HCT116 (cell line): ENCODE data around the gene KRT74. TPM values are rescaled to one million over a fixed set of nuclear protein-coding genes. Genes with fewer than 3 reads are reported as not detected.

Experiments
- ATAC-seq: fragments of 200-7000 bp; cut with Tn5 transposase; 2 replicates; pipeline ENCODE4 v1.9.1; 2020; ENCODE audit warnings: mild to moderate bottlenecking, moderate library complexity
- BruUV-seq: library from RNA; stranded (reverse); fragments of 400-500 nt; replicated peaks from 2 replicates; lab custom pipeline; 2021; lab: Mats Ljungman, UMichigan
- CTCF ChIA-PET: fragments of 300-600 bp; sonication (Branson Sonifier 250); formaldehyde crosslinking; loops from one replicate; lab custom pipeline; 2021; ENCODE audit warnings: antibody characterized with exemption; lab: Charles Lee
- POLR2A ChIA-PET: fragments of 300-600, 350-600 bp; sonication (Branson Sonifier 250); formaldehyde crosslinking; loops from one replicate; lab custom pipeline; 2021; ENCODE audit warnings: antibody characterized with exemption; lab: Charles Lee
- RAD21 ChIA-PET, 2 experiments: fragments of 300-600 bp; sonication (Branson Sonifier 250); formaldehyde crosslinking; loops; one replicate each; lab custom pipeline; 2023; ENCODE audit warnings: low total read pairs in 2 of 2; ENCODE audit not compliant: uncharacterized antibody in 2 of 2, unreplicated experiment in 2 of 2, low non-redundant PET in 1 of 2; lab: Charles Lee
- DNase-seq: peaks from one replicate; pipeline ENCODE4 v3.0.0-alpha.2; 2010; ENCODE audit warnings: low read depth, low spot score
- H2AFZ ChIP-seq: fragments of 200-600 bp; shearing (Covaris generic), sonication (generic); 2 replicates; pipeline ENCODE4 v1.6.1; 2017; ENCODE audit warnings: low read depth, mixed run types, mixed read lengths, antibody characterized with exemption, low read length; ENCODE audit not compliant: poor library complexity, severe bottlenecking
- H3K27ac ChIP-seq: 2 replicates; pipeline ENCODE4 v1.5.1; 2012; ENCODE audit warnings: low read depth, low read length
- H3K27me3 ChIP-seq: fragments of 200-600 bp; sonication (generic); 2 replicates; pipeline ENCODE4 v1.6.1; 2016; ENCODE audit warnings: mixed run types, low read length, mixed read lengths; ENCODE audit not compliant: insufficient read depth
- H3K36me3 ChIP-seq, 2 experiments: fragments of 200-500 bp in 1 of 2; fragments of 200-600 bp in 1 of 2; sonication (Bioruptor generic) in 1 of 2; sonication (generic) in 1 of 2; 2 replicates each; pipeline versions ENCODE4 v1.5.1 to v1.6.1; 2014 to 2016; ENCODE audit warnings: low read length in 2 of 2, inconsistent platforms in 1 of 2, mixed read lengths in 1 of 2, mixed run types in 1 of 2; ENCODE audit not compliant: insufficient read depth in 2 of 2, control insufficient read depth in 1 of 2
- H3K4me1 ChIP-seq, 2 experiments: fragments of 200-600 bp in 1 of 2; sonication (generic) in 1 of 2; 2 replicates each; pipeline versions ENCODE4 v1.5.1 to v1.6.1; 2012 to 2017; ENCODE audit warnings: low read length in 2 of 2, inconsistent platforms in 1 of 2, mild to moderate bottlenecking in 1 of 2, mixed read lengths in 1 of 2, mixed run types in 1 of 2, moderate library complexity in 1 of 2; ENCODE audit not compliant: insufficient read depth in 2 of 2, control insufficient read depth in 1 of 2
- H3K4me2 ChIP-seq: fragments of 200-600 bp; sonication (generic); 2 replicates; pipeline ENCODE4 v1.6.1; 2017; ENCODE audit warnings: mixed run types, low read length, mixed read lengths
- H3K4me3 ChIP-seq, 2 experiments: fragments of 200-600 bp in 1 of 2; sonication (generic) in 1 of 2; replicated peaks in 1 of 2; 2 replicates each; pipeline ENCODE4 v1.5.1; 2011 to 2016; ENCODE audit warnings: low read length in 2 of 2, control low read depth in 1 of 2, low read depth in 1 of 2, mild to moderate bottlenecking in 1 of 2, mixed read lengths in 1 of 2, mixed run types in 1 of 2
- H3K79me2 ChIP-seq: fragments of 200-600 bp; sonication (generic); 2 replicates; pipeline ENCODE4 v1.6.1; 2017; ENCODE audit warnings: mild to moderate bottlenecking, mixed run types, low read length, moderate library complexity, mixed read lengths; ENCODE audit not compliant: insufficient read depth
- H3K9ac ChIP-seq: fragments of 200-600 bp; sonication (generic); 2 replicates; pipeline ENCODE4 v1.6.1; 2016; ENCODE audit warnings: low read length, mixed read lengths
- H3K9me2 ChIP-seq: fragments of 200-600 bp; sonication (generic), shearing (Covaris generic); 2 replicates; pipeline ENCODE4 v1.6.1; 2017; ENCODE audit warnings: mixed run types, mild to moderate bottlenecking, moderate library complexity; ENCODE audit not compliant: insufficient read depth
- H3K9me3 ChIP-seq, 2 experiments: fragments of 200-500 bp in 1 of 2; fragments of 200-600 bp in 1 of 2; sonication (Bioruptor generic) in 1 of 2; sonication (generic) in 1 of 2; 2 replicates each; pipeline ENCODE4 v1.6.1; 2014 to 2017; ENCODE audit warnings: low read length in 2 of 2, mixed read lengths in 2 of 2, inconsistent platforms in 1 of 2, low read depth in 1 of 2, mild to moderate bottlenecking in 1 of 2, mixed run types in 1 of 2, moderate library complexity in 1 of 2; ENCODE audit not compliant: control insufficient read depth in 1 of 2, insufficient read depth in 1 of 2
- H4K20me1 ChIP-seq: fragments of 200-600 bp; sonication (generic), shearing (Covaris generic); 2 replicates; pipeline ENCODE4 v1.6.1; 2017; ENCODE audit warnings: mixed run types, mild to moderate bottlenecking, moderate library complexity; ENCODE audit not compliant: insufficient read depth
- EGR1 ChIP-seq: IDR thresholded peaks from 2 replicates; pipeline ENCODE4 v1.6.1; 2012; ENCODE audit warnings: low read depth
- EZH2 ChIP-seq: fragments of 200-600 bp; sonication (generic); IDR thresholded peaks from 2 replicates; pipeline ENCODE4 v1.6.1; 2017; ENCODE audit warnings: antibody characterized with exemption, mixed run types
- FOSL1 ChIP-seq: IDR thresholded peaks from 2 replicates; pipeline ENCODE4 v1.6.1; 2012; ENCODE audit warnings: low read depth
- JUND ChIP-seq: IDR thresholded peaks from 2 replicates; pipeline ENCODE4 v1.6.1; 2012
- MAX ChIP-seq: IDR thresholded peaks from 2 replicates; pipeline ENCODE4 v1.6.1; 2012
- POLR2AphosphoS5 ChIP-seq: IDR thresholded peaks from 2 replicates; pipeline ENCODE4 v1.6.1; 2011; ENCODE audit warnings: mild to moderate bottlenecking, low read depth, low read length, moderate library complexity
- RAD21 ChIP-seq: IDR thresholded peaks from 2 replicates; pipeline ENCODE4 v1.6.1; 2012; ENCODE audit warnings: low read depth, mild to moderate bottlenecking
- SP1 ChIP-seq: IDR thresholded peaks from 2 replicates; pipeline ENCODE4 v1.6.1; 2012; ENCODE audit warnings: low read depth
- TCF7L2 ChIP-seq: IDR thresholded peaks from 2 replicates; pipeline ENCODE4 v1.7.0; 2011; ENCODE audit warnings: borderline replicate concordance, inconsistent platforms; ENCODE audit not compliant: insufficient read depth, insufficient read length; ENCODE audit errors: extremely low read depth
- ZBTB33 ChIP-seq: IDR thresholded peaks from 2 replicates; pipeline ENCODE4 v1.6.1; 2011; ENCODE audit warnings: mild to moderate bottlenecking, low read length, moderate library complexity; ENCODE audit not compliant: insufficient replicate concordance; ENCODE audit errors: extremely low read depth
- ZNF274 ChIP-seq: fragments of 200-500 bp; sonication (Bioruptor generic); IDR thresholded peaks from 2 replicates; pipeline ENCODE4 v1.6.1; 2014; ENCODE audit warnings: mild to moderate bottlenecking, low read depth, low read length, inconsistent platforms
- intact Hi-C: fragments of 100-400 bp; cut with micrococcal nuclease; formaldehyde crosslinking; loops from 2 replicates; pipeline ENCODE4 v1.10.0; 2022
- total RNA-seq: library from RNA; stranded (reverse); gene quantifications from one replicate; pipeline ENCODE4 v1.2.1, GENCODE V29; 2021; ENCODE audit not compliant: unreplicated experiment
- TF ChIP-seq, protein P1 (sequence below): IDR thresholded peaks from 2 replicates; pipeline ENCODE4 v1.6.1; 2012; ENCODE audit warnings: low read depth

KRT74 gene
- total RNA-seq, 1 experiment from 2014 or later, result not detected

GRCh38 chr12:52600941-52601481 lies 27.4 kb upstream of the KRT74 start, which contains the start of gene KRT72:
Gene KRT72, minus strand, starts transcription at chr12:52601463. Its CDS starts 11 bp downstream, at chr12:52601452.
- ATAC-seq, result no peak
- Histone ChIP-seq H2AFZ (no peak within 1 kb of the TSS), H3K36me3 (no peaks in the 10 kb centered on the region), H3K4me3 (no peak within 1 kb of the TSS), H3K4me2 (no peak within 1 kb of the TSS), H3K4me1 (peaks cover 0 to 21% of the 10 kb centered on the region in 2 experiments; a peak in 3 of 4 replicates), H3K9me2 (no peaks in the 10 kb centered on the region), H3K27ac (no peak within 1 kb of the TSS), H3K9ac (no peak within 1 kb of the TSS), H3K27me3 (no peaks in the 10 kb centered on the region; the same call in 1 of the 2 replicates), H3K9me3 (no peaks in the 10 kb centered on the region), H3K79me2 (no peaks in the 10 kb centered on the region), H4K20me1 (no peaks in the 10 kb centered on the region)
- ChIA-PET POLR2A (no interaction called here), CTCF (no interaction called here), RAD21 (no interaction called here)
- intact Hi-C loops, result no loop called here
- BruUV-seq, result no TSS peak
- TF ChIP-seq RAD21 (no peak), MAX (no peak), EZH2 (no peak), ZBTB33 (no peak), JUND (no peak)
- no peak for DNase-seq

GRCh38 chr12:52600475-52600874 lies 26.8 kb upstream of the KRT74 start:
- Histone ChIP-seq H3K79me2 (no peaks in the 10 kb centered on the region), H3K9me3 (no peaks in the 10 kb centered on the region), H3K27me3 (no peaks in the 10 kb centered on the region; the same call in 1 of the 2 replicates), H4K20me1 (no peaks in the 10 kb centered on the region), H3K9me2 (no peaks in the 10 kb centered on the region), H3K4me1 (peaks cover 0 to 21% of the 10 kb centered on the region in 2 experiments; a peak in 3 of 4 replicates), H3K9ac (no peak overlapping the region), H3K36me3 (no peaks in the 10 kb centered on the region), H2AFZ (no peak overlapping the region), H3K4me3 (no peak overlapping the region), H3K4me2 (no peak overlapping the region), H3K27ac (no peak overlapping the region)
- BruUV-seq, result no TSS peak
- DNase-seq, result no peak
- ATAC-seq, result no peak
- intact Hi-C loops, result no loop called here
- RAD21 ChIA-PET, result no interaction called here
- CTCF ChIA-PET, result no interaction called here
- POLR2A ChIA-PET, result no interaction called here
- no peak for TF ChIP-seq MAX
- TF ChIP-seq EGR1, result no peak
- TF ChIP-seq POLR2AphosphoS5, result no peak
- TF ChIP-seq SP1, result no peak
- no peak for TF ChIP-seq TCF7L2
- no peak for TF ChIP-seq JUND
- TF ChIP-seq FOSL1, result no peak
- no peak for TF ChIP-seq ZNF274
- no peak for TF ChIP-seq RAD21
- TF ChIP-seq, protein P1, sequence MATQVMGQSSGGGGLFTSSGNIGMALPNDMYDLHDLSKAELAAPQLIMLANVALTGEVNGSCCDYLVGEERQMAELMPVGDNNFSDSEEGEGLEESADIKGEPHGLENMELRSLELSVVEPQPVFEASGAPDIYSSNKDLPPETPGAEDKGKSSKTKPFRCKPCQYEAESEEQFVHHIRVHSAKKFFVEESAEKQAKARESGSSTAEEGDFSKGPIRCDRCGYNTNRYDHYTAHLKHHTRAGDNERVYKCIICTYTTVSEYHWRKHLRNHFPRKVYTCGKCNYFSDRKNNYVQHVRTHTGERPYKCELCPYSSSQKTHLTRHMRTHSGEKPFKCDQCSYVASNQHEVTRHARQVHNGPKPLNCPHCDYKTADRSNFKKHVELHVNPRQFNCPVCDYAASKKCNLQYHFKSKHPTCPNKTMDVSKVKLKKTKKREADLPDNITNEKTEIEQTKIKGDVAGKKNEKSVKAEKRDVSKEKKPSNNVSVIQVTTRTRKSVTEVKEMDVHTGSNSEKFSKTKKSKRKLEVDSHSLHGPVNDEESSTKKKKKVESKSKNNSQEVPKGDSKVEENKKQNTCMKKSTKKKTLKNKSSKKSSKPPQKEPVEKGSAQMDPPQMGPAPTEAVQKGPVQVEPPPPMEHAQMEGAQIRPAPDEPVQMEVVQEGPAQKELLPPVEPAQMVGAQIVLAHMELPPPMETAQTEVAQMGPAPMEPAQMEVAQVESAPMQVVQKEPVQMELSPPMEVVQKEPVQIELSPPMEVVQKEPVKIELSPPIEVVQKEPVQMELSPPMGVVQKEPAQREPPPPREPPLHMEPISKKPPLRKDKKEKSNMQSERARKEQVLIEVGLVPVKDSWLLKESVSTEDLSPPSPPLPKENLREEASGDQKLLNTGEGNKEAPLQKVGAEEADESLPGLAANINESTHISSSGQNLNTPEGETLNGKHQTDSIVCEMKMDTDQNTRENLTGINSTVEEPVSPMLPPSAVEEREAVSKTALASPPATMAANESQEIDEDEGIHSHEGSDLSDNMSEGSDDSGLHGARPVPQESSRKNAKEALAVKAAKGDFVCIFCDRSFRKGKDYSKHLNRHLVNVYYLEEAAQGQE, result no peak
